Gastrocnemius medialis (tissue), 4 donors: ENCODE results near the gene ANKRD65.

ENCODE experiments used
- POLR2A ChIP-seq, 2 donors: fragments of 450-650 bp; IDR thresholded peaks; one replicate each; pipeline ENCODE4 v1.6.1; 2017; ENCODE audit warnings: antibody characterized with exemption in 2 of 2, mild to moderate bottlenecking in 2 of 2, moderate library complexity in 2 of 2
- TF ChIP-seq, protein P1 (sequence below), 5 experiments: fragments of 450-650 bp in 3 of 5; fragments of 200-600 bp in 2 of 5; sonication (generic) in 2 of 5; IDR thresholded peaks in 4 of 5; conservative IDR thresholded peaks in 1 of 5; 1 replicate in 4 of 5; 2 replicates in 1 of 5; pipeline ENCODE4 v1.5.1; 2016 to 2019; ENCODE audit warnings: antibody characterized with exemption in 5 of 5, mild to moderate bottlenecking in 3 of 5, moderate library complexity in 3 of 5

DNA sequence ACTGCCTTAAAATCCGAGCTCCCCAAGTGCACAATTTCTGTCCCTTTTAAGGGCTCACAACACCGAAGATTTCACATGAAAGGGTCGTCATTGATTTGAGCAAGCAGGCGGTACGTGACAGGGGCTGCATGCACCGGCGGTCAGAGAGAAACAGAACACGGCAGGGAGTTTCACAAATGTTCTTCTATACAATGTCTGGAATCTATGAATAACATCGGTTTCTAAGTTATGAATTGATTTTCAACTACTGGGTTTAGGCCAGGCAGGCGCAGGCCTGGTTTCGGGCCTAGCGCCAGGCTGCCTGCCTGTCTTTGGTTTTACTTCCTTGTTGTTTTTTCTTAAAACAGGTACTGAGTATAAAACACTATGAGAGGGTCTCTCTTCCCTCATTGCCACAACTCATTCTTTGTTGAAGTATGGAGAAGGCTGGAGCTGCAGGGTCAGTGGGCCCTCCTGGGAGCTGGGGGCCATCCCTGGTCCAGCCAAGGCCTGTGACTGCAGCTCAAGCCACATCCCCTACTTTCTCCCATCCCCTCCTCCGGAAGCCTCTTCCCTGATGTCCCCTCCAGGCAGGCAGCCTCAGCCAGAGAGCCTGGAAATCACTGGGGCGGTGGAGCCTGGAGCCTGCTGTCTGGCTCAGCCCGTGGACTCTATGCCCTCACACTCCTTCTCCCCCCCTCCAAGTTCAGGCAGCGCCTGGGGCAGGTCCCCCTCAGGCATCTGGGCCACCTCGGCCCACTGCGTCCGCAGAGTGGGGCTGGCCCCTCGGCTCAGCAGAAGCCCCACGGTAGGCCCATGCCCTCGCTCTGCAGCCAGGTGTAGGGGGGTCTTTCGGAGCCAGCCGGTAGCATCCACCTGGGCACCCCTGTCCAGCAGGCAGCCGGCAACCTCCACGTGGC lies 2.4 kb downstream of the ANKRD65 start:
- TF ChIP-seq POLR2A (IDR thresholded peaks at IDR 0.05), result no peak
- TF ChIP-seq, protein P1, sequence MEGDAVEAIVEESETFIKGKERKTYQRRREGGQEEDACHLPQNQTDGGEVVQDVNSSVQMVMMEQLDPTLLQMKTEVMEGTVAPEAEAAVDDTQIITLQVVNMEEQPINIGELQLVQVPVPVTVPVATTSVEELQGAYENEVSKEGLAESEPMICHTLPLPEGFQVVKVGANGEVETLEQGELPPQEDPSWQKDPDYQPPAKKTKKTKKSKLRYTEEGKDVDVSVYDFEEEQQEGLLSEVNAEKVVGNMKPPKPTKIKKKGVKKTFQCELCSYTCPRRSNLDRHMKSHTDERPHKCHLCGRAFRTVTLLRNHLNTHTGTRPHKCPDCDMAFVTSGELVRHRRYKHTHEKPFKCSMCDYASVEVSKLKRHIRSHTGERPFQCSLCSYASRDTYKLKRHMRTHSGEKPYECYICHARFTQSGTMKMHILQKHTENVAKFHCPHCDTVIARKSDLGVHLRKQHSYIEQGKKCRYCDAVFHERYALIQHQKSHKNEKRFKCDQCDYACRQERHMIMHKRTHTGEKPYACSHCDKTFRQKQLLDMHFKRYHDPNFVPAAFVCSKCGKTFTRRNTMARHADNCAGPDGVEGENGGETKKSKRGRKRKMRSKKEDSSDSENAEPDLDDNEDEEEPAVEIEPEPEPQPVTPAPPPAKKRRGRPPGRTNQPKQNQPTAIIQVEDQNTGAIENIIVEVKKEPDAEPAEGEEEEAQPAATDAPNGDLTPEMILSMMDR (IDR thresholded peaks at IDR 0.05 in 4 of 5, conservative IDR thresholded peaks at IDR 0.05 in 1 of 5), result no peak
